Endothelial cell of hepatic sinusoid (primary cell): Measurements from ENCODE around the gene BCL6B.
"Not testable (repeated sequence)": the region's sequence is repeated elsewhere in the genome, so short reads cannot be mapped to it uniquely, and the experiment has no call there.

ENCODE experiments used
- in situ Hi-C: cut with HindIII; loops from 2 replicates; pipeline ENCODE4 v1.10.0; 2017; ENCODE audit warnings: low sequenced_read_pairs

BCL6B gene, protein sequence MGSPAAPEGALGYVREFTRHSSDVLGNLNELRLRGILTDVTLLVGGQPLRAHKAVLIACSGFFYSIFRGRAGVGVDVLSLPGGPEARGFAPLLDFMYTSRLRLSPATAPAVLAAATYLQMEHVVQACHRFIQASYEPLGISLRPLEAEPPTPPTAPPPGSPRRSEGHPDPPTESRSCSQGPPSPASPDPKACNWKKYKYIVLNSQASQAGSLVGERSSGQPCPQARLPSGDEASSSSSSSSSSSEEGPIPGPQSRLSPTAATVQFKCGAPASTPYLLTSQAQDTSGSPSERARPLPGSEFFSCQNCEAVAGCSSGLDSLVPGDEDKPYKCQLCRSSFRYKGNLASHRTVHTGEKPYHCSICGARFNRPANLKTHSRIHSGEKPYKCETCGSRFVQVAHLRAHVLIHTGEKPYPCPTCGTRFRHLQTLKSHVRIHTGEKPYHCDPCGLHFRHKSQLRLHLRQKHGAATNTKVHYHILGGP

DNA sequence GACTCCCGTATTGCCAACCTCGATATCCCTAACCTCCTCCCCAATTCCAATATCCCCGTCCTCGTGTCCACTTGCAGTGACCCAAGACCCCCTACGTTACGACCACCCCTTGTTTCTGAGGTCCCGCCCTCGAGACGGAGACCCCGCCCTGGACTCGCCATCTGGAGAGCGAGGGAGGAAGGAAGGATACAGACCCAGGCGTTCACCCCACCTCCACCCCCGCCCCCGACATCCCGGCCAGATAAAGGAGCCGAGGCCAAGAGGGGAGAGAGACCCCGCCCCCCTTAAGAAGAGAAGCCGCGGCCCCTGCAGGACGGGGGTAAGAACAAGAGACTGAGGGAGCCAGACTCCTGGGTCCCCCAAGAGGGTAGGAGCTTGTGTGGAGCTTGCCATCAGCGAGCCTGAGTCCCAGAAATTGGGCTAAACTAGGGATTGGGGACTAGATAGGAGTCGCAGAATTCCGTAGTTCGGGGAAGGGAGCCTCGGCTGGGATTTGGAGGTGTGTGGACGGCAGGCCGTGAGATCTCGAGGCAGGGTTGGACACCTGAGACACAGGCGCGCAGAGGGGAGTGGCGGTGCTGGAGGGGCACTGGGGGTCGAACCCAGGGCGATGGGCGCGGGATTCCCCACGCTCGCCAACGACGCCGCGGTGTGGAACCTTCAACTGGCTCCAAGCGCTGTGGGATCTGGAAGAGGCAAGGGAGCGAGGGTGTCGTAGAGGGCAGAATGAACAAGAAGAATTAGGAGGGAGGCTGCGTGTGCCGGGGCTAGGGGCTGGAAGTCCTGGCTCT is at the start of gene BCL6B:
Gene BCL6B, plus strand, starts transcription at position 270 of the 791 bp plus-strand sequence. CDS start 622 bp downstream, outside the sequence.
- in situ Hi-C loops: no loop called here

DNA sequence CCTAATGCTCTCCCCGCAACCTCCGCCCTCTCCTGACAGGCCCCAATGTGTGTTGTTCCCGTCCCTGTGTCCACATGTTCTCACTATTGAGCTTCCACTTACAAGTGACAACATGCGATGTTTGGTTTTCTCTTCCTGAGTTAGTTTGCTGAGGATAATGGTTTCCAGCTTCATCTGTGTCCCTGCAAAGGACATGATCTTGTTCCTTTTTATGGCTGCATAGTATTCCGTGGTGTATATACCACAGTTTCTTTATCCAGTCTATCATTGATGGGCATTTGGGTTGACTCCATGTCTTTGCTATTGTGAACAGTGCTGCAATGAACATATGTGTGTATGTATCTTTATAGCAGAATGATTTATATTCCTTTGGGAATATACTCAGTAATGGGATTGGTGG is 43.4 kb upstream of the BCL6B start:
- in situ Hi-C loops: not testable (repeated sequence)

DNA sequence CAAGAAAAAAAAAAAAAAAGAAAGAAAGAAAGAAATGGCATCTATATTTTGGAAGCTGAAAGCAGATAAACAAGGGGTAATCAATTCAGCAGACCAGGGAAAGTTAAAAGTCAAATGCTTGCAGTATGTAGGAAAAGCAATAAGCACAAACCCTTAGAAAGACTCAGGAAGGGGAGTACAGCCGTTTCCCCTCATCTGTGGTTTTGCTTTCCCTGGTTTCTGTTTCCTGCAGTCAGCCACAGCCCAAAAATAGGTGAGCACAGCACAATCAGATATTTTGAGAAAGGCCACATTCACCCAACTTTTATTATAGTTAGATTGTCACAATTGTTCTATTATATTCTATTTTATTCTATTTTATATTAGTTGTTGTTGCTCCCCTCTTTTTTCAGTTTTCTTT is 41.4 kb upstream of the BCL6B start:
- in situ Hi-C loops: no loop called here

DNA sequence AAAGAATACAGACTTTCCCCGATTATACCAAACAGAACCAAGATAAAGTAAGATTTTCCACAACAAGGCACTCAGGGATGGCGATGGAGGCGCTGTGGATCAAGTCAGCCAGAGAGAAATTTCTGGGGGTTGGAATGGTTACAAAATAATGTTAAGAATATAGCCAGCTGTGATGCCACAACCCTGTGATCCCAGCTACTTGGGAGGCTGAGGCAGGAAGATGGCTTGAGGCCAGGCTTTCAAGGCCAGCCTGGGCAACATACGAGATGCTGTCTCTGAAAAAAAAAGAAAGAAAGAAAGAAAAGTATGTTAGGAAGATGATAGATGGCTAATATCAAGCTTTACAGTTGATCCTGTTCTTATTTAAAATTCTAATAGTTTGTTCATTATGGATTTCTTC is 37.6 kb upstream of the BCL6B start:
- in situ Hi-C loops: no loop called here

DNA sequence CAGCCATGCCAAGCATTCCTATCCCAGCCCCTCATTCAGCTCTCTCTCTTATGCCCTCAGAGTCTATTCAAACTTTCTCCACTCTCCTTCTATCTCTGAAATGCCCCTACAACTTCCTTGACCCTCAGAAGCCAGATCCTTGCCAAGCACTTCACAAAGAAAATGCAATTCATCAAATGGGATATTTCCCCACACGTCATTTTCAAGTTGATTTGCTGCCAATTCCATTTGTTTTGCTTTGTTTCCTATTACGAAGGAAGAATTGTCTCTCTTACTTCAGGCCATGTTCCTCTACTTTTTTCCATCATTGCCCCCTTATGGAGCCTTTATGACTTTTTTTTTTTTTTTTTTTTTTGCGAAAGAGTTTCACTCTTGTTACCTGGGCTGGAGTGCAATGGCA is 36.2 kb upstream of the BCL6B start:
- in situ Hi-C loops: no loop called here

DNA sequence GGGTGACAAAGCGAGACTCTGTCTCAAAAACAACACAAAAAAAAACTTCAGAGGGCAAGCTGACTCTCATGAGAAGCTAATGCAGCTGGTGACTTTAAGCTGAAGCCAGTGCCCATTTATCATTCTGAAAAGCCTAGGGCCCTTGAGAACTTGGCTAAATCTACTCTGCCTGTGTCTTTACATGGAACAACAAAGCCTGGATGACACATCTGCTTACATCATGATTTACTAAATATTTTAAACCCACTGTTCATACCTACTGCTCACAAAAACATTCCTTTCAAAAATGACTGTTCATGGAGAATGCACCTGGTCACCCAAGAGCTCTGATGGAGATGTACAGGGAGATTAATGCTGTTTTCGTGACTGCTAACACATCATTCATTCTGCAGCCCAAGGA is 33.1 kb upstream of the BCL6B start:
- in situ Hi-C loops: no loop called here

DNA sequence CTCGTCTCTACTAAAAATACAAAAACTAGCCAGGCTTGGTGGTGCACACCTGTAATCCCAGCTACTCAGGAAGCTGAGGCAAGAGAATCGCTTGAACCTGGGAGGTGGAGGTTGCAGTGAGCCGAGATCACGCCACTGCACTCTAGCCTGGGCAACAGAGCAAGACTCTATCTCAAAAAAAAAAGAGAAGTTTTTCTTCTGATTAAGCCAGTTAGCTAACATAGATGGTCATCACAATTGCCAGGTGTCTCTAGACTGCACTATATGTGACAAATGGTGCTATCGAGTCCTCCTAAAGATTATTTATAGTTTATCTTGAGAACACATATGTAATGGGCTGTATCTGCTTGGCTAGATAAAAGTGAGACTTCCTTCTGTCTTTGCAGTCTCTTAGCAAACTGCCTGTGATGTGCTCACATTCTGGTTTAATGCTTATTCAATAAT is 29.2 kb upstream of the BCL6B start:
- in situ Hi-C loops: not testable (repeated sequence)

DNA sequence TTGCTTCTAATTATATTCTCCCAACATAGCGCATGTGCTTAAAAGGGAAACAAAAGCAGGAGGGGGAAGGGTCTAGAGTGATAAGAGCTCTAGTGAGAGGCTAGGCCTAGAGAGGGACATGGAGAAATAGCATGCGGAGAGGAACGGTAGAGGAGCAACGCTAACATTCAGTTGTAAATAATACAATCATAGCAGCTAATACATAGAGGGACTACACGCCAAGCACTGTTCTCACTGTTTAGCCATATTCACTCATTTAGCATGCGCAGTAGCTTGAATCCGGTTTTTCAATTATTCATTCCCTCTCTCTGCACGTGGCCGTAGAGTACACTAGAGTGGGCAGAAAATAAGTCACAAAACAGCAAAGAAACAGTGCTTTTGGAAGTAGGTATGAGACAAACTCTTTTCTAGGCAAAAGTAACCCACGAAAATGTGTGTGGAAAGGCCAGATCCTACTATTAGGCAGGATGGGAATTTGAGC is 28.7 kb upstream of the BCL6B start:
- in situ Hi-C loops: no loop called here

DNA sequence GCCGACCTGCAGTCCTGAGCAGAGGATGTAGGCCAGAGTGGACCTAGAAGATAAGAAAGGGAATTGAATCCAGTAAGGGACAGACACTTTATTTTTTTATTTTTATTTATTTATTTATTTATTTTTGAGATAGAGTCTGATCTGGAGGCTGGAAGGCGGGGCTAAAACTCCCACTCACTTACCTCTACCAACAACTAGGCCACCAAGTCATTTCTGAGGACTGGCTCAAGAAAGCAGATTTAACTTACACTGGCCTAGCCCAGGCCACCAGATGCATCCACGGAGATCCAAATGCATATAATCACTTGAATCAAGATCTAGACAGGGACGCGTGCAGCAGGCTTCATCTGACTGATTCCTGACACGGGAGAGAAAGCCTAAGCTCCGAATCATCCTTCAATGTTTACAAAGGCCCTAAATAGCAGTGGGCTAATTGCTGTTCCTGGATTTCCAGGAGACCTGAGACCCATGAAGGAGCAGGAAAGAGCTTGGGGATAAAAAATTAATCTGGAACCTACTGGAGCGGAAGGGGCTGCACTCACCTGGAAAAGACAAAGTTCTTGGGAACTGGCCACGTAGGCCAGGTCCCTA is 28.1 kb upstream of the BCL6B start:
- in situ Hi-C loops: no loop called here

DNA sequence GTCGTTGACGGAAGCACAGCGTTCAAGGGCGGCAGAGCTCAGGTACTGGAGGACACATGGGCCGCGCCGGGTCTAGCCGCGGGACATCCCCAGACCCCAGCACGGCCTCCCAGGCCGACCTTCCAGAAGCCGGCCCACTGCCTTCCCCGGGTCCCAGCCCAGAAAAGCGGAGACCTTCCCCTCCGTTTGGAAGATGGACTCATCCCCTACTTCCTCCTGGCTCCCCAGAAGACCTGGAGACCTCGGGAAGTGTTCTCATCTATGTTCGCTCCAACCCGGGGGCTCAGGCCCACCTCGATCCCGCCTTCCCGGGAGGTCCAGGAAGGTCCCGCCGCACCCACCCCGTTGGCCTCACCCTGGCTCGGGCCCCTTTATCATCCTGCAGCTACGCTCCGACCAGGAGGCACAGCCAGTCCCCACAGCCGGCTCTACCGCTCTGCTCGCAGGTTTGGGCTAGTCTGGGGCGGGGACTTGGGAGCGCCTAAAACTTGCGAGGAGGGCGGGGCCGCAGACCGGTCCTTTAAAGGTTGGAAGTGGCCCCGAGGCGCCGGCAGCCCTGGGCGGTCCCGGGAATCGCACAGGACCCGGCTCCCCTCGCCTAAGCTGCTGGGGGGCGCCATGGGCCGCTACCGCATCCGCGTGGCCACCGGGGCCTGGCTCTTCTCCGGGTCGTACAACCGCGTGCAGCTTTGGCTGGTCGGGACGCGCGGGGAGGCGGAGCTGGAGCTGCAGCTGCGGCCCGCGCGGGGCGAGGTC is 27.2 kb upstream of the BCL6B start, which contains the start of gene ALOX12:
Gene ALOX12, plus strand, starts transcription at position 550 of the 756 bp plus-strand sequence. Its CDS starts 69 bp downstream, at position 619.
- in situ Hi-C loops: no loop called here

DNA sequence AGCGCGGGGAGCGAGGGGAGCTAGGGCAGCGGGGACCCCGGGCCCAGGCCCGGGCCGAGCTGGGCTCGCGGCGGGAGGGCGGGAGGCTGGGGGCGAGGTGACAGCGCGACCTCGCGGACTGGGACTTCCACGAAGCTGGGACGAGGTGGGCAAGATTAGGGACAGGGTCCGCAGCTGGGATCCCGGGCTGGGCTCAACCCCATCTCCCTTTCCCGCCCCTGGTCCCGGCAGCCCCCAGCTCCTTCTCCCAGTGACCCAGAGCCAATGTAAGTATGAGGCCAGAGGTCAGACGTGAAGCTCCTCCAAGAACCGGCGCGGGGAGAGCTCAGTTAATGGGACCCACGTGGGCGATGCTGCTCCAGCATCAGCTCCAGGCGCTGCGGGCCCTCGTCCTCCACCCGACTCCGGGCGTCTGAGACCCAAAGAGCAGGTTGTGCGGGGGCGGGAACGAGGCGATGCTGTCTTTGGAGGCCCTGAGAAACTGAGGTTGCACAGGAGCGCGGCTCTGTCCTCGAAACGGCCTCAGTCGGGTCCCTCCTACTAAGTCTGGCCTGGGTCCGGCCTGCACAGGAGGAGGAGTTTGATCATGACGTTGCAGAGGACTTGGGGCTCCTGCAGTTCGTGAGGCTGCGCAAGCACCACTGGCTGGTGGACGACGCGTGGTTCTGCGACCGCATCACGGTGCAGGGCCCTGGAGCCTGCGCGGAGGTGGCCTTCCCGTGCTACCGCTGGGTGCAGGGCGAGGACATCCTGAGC is 26.4 kb upstream of the BCL6B start:
- in situ Hi-C loops: no loop called here

DNA sequence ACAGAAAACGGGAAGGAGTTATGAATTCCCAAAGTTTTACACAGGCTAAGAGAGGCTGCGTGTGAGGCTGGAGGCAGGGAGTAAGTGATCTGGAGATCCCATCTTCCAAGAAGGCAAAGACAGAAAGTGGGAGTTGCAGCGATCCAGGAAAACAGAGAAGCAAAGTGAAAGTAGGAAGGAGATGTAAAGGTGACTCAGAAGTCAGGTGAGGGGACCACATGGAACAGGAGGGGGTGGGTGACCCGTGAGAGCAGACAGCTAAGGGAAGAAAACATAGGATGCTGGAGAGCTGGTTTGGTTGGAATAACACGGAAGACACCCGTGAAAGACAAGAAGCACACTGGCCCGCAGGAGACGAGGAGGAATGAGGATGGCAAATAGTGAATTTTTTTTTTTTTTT is 25.7 kb upstream of the BCL6B start:
- in situ Hi-C loops: no loop called here

DNA sequence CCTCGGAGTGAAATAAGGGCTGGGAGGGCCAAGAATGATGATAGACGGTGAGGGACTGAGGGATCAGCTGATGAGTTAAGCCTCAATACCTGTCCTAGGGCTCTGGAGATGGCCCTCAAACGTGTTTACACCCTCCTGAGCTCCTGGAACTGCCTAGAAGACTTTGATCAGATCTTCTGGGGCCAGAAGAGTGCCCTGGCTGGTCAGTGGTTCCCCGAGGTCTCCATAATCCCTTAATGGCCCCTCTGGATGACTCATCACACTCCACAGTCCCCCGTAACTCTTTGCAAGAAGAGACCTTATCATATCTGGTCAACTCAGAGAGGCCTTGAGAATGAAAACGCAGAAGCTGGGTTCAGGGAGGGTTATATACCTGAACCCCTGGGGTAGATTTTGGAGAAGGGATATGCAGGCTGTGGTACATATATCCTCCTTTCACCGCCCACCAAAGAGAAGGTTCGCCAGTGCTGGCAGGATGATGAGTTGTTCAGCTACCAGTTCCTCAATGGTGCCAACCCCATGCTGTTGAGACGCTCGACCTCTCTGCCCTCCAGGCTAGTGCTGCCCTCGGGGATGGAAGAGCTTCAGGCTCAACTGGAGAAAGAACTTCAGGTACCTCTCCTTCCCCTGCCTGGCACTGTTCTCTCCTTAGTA is 23.9 kb upstream of the BCL6B start:
- in situ Hi-C loops: no loop called here

DNA sequence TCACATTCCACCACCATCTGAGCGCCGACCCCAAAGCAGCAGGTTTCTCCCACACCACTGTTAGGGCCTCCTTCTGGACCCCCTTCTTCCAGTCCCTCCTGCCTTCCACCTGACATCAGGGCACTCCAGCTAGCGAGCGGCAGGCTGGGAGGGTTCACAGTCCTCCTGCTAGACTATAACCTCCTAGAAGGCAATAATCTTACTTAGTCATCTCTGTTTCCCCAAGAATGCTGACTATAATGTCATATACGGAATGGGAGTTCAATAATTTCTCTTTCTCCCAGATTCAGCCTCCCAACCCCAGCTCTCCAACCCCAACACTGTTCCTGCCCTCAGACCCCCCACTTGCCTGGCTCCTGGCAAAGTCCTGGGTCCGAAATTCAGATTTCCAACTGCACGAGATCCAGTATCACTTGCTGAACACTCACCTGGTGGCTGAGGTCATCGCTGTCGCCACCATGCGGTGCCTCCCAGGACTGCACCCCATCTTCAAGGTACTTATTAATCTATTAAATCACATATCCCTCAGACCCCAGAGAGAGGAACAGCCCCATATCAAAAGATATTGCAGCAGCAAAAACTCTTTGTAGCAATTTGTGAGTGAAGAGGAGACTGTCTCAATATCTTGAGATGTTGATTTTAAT is 21.4 kb upstream of the BCL6B start:
- in situ Hi-C loops: no loop called here

DNA sequence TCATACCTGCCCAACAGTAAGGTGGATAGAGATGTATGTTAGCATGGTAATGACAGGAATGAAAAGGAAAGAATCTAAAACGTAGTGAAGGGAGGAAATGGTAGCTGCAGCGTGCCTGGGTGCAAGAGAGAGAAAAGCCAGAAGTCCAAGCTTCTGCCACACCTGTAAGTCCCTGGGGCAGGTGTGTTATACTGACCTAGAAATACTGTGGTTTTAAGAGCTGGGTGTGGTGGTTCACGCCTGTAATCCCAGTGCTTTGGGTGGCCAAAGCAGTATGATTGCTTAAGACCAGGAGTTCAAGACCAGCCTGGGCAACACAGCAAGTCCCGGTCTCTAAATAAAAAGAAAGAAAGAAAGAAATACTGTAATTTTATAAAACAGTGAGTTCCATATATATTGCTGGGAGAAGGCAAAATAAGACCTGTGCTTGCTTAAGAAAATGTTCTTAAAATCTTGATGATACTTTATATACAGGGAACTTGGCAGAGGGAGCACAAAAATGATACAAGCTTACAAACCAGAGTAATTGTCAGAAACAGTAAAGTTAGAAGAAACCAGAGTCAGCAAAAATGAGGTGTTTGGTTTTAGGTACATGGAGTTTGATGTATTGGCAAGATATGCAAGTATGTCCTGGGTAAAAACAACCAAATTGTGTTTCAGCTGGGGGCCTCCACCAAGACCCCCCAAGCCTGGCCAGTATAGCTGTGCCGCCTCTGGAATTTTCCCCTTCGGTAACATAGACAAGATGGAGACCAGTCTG is 20.4 kb upstream of the BCL6B start:
- in situ Hi-C loops: no loop called here

DNA sequence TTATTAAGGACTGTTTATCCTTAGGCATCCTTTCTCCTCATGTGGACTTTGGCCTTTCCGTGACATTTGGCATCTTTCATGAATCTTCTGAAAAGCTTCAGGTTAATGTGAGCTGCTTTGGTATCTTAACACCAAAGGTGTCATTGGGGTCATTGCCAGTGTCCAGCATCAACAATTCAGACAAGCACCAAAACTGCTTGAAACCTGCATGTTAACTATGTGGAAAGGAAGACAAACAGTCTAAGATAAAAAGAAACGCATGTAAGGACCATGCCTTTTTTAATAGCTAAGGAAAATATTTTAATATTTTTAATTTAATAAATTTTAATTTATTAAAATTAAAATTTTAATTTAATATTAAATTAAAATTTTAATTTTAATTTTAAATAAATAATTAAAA is 19.1 kb upstream of the BCL6B start:
- in situ Hi-C loops: no loop called here

DNA sequence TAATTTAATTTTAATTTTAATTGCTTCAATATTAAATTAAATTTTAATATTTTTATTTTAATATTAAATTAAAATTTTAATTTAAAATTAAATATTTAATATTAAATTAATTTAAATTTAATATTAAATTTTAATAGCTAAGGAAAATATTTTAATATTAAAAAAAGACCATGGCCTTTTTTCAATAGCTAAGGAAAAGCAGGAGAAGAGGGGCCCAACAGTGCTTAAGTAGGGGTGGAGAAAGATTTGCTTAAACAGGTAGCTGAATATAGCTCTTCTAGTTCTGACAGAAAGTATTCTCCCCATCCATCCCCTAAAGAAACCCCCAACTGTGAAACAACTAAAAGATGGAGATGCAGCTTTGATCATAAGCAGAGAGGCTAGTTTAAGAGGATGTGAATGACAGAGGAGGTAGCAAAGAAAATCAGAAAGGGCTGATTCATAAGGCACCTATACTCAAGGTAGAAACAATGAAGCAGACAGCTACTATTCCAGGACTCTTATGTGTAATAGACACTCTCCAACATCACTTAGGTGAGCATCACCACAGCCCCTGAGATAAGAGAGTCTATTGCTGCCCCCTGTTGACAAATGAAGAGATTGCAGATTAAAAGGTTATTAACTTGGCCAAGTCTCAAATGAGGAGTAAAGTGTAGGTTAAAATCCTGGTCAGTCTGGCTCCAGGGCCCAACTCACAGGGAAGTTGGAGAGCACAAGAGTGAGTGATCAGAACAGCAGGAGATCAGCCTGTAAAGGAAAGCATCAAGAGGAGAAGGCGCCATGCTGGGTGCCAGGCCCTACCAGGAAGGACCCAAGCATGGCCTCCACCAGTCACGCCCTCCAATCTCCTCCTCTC is 18.2 kb upstream of the BCL6B start:
- in situ Hi-C loops: no loop called here
